PC-9 (cell line): ENCODE measurements around the gene CDKN2C.

Source experiments
- CTCF ChIP-seq: fragments of 200-600 bp; sonication (generic); conservative IDR thresholded peaks from 2 replicates; pipeline ENCODE4 v1.6.1; 2017; ENCODE audit warnings: mixed run types, antibody characterized with exemption, mild to moderate bottlenecking, moderate library complexity
- EZH2 ChIP-seq: fragments of 200-600 bp; sonication (generic); IDR thresholded peaks from 2 replicates; pipeline ENCODE4 v1.8.0; 2017; ENCODE audit warnings: antibody characterized with exemption, low read depth

GRCh38 chr1:50975436-50975835, 5.4 kb downstream of the CDKN2C start:
- TF ChIP-seq EZH2 (no peak), CTCF (no peak)
